CD4-positive, alpha-beta T cell treated with Interleukin-6 at 100 ng/mL for 8 hours (primary cell): ENCODE data around the gene SRP14.
"Not testable (repeated sequence)": the region's sequence is repeated elsewhere in the genome, so short reads cannot be mapped to it uniquely, and the experiment has no call there.

ENCODE experiments used
- DNase-seq: peaks from one replicate; pipeline ENCODE4 v3.0.0-alpha.2; 2020; ENCODE audit warnings: mixed read lengths, low spot score

Gene SRP14, protein sequence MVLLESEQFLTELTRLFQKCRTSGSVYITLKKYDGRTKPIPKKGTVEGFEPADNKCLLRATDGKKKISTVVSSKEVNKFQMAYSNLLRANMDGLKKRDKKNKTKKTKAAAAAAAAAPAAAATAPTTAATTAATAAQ

DNA sequence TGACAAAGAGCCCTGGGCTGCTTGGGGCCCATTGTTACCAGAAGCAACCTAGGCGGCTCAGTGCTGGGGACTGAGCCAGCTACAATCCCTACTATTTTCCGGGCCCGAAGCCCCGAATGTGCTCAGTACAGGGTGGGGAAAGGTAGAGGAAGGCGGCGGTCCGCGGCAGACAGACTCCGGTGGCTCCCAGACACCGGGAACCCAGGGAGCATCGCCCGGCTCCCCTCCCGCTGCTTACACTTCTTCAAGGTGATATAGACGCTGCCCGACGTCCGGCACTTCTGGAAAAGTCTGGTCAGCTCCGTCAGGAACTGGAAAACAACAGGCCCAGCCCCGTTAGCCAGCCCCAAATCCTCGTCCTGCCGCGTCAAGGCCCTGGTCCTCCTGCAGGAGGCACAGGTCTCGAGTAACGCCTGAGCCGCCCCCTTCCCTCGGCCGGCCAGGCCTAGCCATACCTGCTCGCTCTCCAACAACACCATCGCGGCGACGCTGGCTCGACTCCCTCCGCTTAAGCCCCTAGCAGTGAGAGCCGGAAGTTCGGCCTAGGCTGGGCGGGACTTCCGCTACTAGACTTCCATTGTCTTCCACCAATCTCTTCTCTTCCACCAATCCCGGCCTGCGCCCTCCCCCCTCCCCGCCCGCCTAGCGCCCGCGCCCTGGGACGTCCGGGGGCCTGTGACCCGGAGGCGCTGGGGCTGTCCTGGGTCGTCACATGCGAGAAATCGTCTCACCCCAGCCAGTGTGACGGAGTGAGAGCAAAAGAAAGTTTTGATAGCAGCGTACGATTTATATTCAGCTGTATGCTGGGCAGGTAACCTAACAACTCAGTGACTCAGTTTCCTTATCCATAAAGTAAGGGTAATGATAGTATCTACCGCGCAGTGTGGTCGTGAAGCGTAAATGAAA is at the start of gene SRP14:
Gene SRP14 (minus strand): TSS at position 544 of the 906 bp plus-strand sequence. CDS start 65 bp downstream, at position 479.
- DNase-seq: peak; percentile 93

DNA sequence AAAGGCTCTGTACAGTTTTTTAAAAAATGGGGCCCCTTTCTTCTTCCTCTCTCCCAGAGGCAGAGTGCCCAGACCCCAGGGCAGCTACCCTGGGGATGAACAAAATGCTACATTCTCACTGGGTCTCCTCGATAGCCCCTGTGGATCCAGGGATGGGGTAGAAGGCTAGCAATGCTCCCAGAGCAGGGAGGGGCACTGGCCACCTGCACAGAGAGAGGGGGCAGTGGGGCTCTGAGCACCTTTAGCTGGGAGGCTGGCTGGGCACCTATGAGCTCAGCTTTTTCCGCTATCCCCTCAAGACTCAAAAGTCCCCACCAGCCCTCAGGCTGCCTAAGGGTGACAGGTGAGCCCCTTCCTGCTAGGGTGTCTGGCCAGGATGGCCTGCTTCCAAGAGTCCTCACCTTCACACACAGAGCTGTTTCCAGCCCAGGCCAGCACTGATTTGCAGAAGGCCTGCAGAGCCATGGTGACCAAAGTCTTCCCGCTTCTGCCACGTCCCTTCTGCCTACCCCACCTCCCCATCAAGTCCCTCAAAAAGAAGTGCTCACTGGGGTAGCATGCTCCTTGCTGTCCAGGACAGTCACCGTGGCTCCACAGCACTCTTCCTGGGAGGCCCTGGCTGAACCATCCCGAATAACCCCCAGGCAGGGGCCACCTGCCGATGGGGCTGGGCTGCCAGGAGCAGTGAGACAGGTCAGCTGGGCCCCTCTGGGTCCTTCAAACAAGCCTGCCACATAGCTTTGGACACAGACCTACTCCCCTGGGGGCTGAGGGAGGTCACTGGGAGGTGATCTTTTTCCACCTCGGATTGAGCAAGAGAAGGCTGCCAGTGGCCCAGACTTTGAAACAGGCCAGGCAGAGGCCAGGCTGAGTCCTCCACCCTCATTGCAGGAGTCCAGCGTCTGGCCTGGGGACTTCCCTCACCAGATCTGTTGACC is 49.3 kb upstream of the SRP14 start:
- no peak for DNase-seq

DNA sequence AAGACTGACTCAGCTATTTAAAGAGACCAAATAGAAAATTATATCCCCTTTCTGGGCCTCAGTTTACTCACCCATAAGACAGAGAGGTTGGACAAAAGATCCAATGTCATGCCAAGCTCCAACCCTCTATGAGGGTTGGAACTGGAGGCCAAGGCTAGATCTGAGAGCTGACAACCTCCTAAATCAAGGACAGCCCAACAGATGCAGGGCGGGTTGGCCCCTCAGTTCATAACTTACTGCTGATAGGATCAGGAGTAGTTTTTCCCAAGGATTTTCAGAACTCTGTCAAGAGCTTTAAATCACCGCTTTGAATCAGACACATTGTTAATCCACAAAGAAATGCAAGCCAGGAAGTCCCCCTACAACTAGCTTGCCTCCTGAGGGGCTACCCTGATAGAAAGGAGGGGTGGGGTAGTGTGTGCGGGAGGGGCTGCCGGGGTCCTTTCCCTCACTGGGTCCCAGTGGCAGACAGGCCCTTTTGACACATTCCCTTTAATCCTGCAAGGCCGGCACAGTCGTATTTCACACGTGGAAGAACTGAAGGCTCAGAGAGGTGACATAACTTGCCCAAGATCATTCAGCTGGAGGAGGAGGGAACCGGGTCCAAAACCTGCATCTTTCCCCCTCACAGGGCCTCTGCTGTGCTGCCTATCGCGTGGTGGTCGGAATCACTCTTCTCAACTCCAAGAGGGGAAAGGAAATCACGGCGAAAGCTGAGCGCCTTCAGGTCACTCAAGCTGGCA is 48.3 kb upstream of the SRP14 start:
- no peak for DNase-seq

DNA sequence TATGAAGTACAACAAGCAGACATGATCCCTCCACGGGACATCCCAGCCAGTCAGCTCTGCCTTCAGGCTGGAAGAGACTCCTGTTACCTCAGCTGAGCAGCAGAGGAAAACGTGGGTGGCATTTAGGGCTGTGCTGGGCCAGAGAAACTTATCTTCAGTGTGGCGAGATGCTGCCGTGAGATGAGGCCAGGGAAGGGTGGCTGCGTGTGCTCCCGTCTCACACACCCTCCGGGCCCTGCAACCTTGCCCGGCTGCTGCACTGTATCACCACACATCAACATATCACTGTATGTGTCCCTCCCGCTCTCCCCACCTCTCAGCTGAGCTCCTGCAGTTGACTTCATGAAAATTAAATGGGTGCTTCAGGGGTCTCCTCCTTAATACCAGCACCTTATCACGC is 46.3 kb upstream of the SRP14 start:
- DNase-seq: no peak

DNA sequence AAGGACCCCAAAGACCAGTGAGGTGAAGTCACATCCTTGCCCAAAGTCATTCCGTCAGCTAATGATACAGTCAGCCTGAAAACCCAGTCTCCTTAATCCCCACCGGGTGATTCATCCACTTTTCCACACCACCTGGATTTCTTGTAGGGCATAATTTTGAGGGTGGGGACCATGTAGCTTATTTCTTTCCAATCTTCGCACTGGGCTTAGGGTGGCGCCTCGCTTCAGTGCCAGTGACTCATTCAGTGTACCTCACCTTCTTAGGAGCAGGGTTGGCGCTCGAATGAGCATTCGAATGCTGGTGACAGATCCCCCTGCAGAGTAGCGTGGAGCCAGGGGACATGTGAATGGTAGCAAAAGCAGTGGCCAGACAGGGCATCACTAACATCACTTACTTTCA is 45.7 kb upstream of the SRP14 start:
- DNase-seq: no peak

DNA sequence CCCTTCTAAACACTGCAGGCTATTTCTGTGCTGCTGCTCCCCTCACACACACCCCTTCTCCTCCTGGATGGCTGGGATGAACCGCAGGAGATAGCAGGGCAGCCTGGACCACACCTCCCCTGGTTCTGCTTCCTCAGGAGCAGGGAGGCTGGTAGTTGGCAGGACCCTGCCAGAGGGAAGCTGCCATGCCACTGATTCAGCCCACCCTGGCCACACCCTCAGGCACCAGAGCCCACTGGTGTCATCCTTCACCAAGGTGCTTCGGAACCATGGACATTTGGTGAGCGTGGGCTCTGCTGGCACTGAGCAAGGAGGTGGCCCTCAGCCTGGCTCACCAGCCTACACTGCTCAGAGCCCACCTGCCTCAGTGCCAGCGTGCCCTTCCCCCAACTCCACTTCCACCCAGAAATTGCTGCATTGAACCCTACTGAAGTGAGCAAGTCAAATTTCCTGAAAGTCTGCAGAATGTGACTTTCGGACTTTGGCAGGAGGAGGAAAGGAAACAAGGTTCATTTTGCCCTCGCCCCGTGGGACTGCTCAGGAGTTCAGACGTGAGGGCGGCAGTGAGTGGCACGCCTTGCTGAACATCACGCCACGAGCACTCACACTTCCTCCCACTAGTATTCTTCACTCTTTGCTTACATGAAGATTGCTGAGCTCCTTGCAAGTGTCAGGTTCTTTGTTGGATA is 43.4 kb upstream of the SRP14 start:
- DNase-seq: no peak

DNA sequence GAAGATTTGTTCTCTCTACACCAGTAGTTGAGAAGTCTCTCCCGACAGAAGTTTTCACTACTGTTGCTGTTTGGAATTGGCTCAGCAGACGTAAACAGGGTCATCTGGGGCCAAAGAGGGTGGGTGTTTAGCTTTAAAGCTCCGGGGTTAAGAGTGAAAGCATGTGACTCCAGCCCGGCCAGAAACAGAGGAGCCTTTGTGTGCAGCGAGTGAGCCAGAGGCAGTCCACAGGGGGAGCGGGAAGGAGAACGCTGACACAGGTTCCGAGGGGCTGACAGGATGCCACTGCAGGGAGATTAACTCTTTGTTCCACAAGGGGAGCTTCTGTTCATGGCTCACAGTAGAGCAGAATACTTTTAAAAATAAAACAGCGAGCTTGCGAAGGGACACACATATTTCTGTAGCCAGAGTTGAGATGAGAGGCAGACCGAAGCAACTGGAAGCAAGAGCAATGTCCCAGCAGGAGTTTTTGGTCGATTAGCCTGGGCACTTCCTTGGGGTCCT is 42.8 kb upstream of the SRP14 start:
- no peak for DNase-seq

DNA sequence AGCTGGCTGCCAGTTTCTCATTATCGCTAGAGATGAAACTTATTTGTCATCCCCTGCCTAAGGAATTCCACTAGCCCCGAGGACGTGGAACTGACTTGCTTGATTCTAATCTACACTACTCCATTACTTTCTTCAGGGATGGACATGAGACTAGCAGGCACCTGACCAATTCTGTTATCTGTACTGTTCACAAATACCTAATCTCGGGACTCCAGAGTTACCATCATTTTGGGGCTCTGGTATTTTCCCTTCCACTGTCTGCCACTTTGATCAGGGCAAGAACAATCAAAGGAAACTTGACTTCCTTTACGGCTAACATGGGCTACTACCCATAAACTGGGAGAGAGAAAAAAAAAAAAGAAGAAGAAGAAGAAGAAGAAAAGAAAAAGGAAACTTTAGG is 41.9 kb upstream of the SRP14 start:
- no peak for DNase-seq

DNA sequence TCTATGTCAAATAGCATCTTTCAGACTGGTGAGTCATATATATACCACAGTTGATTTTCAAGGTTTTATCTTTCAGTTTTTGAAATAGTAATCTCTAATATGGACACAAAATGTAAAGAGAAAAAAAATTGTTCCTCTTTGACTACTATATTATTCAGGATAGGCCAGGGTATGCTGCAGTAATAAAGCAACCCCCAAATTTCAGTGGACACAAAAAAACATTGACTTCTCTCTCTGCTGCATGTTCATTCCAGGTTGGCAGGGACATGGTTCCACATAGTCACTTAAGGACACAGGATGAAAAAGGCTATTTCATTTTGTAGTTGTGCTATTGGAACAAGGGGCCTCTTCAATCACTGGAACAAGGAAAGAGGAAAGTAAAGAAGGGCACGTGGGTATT is 41.1 kb upstream of the SRP14 start:
- no peak for DNase-seq

DNA sequence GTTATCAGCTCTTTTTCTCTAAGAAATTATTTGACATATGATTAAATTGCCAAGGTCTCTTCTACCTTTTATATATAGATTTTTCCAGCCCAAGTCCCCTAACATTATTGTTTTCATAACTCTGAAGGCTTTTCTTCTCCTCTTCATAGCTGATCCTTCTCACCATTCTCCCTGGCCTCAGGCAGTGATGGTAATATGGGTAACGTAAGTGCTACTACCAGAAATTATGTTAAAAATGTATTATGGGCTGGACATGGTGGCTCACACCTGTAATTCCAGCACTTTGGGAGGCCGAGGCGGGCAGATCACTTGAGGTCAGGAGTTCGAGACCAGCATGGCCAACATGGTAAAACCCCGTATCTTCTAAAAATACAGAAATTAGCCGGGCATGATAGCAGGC is 40.5 kb upstream of the SRP14 start:
- no peak for DNase-seq

DNA sequence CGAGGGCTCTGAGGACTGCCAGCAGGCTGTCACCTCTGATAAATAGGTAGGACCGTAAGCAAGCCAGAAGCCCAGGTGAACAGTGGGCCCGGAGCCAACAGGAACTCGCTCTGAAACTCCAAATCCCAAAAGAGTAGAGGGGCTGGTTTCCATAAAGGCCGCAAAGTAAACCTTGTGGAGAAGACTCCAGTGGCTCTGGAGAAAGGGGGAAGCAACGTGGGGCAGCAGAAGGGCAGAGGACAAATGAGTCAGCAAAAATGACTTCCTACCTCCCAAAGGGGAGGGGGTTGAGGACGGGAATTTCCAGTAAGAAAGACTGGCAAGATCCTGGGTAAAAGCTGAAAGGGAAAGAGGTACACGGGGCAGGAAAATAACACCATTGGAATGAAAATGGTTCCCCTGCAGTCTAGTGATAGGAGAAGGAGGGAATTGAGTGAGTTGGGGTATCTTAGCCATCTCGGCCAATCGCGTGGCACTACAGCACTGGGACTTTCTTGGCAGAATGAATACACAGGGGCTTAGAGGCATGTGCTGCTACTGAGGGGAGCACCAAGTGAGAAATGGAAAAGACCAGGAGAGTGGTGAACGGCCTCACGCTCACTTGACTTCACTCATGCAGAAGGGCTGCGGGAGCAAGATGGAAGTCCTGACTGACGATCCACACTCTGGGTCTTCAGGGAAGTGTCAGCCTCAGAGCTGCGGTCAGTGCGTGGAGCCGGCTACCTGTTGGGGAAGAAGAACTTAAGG is 36.5 kb upstream of the SRP14 start:
- DNase-seq: no peak

DNA sequence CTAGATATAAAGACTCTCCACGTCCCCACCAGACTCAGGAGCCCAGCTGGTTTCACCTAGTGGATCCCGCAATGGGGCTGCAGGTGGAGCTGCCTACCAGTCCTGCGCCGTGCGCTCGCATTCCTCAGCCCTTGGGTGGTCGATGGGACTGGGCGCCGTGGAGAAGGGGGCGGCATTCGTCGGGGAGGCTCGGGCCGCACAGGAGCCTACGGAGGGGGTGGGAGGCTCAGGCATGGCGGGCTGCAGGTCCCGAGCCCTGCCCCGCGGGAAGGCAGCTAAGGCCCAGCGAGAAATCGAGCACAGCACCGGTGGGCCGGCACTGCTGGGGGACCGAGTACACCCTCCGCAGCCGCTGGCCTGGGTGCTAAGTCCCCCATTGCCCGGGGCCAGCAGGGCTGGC is 35.7 kb upstream of the SRP14 start:
- not testable (repeated sequence) for DNase-seq

DNA sequence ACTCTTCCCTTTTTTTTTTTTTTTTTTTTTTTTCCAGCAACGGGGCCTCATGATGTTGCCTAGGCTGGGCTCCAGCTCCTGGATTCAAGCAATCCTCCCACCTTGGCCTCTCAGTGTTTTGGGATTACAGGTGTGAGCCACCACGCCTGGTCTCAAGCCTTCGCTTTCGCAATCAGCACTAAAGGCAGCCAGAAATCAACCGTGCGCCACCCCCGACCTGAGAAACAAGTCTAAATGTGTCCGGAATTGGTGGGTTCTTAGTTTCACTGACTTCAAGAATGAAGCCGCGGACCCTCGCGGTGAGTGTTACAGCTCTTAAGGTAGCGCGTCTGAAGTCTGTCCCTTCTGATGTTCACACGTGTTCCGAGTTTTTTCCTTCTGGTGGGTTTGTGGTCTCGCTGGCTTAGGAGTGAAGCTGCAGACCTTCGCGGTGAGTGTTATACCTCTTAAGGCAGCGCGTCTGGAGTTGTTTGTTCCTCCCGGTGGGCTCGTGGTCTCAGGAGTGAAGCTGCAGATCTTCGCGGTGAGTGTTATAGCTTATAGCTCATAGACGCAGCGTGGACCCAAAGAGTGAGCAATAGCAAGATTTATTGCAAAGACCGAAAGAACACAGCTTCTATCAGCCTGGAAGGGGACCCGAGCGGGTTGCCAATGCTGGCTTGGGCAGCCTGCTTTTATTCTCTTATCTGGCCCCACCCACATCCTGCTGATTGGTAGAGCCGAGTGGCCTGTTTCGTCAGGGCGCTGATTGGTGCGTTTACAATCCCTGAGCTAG is 34.9 kb upstream of the SRP14 start:
- not testable (repeated sequence) for DNase-seq

DNA sequence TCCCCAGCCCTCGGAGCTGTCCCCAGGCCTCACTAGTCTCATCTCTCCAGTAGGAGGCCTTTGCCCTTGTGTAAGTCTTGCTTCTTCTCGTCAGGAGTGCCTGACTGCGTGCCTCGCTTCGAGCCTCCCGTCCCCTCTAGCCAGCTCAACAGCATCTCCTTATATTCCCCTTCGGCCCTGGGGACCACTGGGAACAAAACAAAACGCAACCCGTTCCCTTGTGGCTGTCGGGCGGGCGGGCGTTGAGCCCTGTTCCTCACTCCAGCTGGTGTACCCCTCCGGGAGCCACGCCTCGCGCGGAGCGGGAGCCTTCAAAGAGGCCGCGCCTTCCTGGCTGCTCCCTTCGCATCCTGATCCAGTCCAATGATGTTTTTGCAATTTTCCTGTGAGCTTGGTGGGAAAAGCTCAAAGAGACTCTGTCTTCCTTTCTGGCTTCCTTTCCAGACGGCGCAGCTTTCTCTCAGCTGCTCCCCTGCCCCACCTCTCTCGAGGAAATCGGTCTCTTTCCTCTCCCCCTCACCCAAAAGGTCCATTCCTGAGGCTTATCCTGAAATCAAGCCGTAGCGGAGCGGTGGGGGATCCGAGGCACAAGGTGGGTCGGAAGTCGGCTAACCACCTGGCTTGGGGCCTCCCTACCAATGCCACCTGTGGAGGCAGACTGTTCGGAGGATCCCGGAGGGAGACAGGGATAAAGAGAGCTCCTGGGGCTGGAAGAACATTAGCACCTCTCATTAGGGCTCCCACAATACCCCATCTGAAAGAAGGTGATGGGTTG is 33.4 kb upstream of the SRP14 start:
- DNase-seq: no peak

DNA sequence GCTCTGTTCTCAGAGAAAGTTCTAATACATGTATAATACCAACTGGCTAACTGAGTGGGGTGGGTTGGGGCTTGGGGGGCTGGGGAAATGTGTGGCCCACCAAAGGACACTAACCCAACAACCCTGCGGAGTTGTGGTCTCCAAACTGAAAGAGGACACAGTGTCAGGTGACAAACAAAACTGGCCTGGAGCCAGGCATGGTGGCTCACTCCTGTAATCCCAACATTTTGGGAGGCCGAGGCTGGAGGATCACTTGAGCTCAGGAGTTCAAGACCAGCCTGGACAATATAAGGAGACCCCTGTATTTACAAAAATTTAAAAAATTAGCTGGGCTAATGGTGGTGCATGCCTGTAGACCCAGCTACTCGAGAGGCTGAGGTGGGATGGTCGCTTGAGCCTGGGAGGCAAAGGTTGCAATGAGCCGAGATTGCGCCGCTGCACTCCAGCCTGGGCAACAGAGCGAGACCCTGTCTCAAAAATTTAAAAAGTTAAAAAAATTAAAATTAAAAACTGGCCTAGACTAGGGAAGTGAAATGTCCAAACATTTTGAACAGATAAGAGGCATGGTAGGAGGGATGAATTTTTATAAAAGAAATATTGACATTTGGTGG is 31.7 kb upstream of the SRP14 start:
- DNase-seq: no peak

DNA sequence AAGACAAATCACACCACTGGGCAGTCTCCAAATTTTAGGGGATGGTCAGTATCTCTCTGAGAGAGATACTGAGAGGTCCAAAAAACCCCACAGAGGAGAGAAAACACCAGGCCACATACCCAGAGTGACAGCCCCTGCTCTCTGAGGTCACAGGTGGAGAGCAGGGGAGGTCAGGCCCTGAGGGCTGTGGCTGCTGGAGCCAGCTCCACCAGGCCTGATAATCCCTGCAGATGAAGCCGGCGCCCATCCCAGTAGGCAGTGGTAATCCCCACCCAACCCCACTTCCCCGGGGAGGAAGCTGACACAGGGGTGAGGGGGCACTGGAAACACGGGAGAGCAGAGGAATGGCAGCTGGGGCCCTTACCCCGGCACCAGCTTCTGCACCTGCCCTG is 31.2 kb upstream of the SRP14 start:
- no peak for DNase-seq

DNA sequence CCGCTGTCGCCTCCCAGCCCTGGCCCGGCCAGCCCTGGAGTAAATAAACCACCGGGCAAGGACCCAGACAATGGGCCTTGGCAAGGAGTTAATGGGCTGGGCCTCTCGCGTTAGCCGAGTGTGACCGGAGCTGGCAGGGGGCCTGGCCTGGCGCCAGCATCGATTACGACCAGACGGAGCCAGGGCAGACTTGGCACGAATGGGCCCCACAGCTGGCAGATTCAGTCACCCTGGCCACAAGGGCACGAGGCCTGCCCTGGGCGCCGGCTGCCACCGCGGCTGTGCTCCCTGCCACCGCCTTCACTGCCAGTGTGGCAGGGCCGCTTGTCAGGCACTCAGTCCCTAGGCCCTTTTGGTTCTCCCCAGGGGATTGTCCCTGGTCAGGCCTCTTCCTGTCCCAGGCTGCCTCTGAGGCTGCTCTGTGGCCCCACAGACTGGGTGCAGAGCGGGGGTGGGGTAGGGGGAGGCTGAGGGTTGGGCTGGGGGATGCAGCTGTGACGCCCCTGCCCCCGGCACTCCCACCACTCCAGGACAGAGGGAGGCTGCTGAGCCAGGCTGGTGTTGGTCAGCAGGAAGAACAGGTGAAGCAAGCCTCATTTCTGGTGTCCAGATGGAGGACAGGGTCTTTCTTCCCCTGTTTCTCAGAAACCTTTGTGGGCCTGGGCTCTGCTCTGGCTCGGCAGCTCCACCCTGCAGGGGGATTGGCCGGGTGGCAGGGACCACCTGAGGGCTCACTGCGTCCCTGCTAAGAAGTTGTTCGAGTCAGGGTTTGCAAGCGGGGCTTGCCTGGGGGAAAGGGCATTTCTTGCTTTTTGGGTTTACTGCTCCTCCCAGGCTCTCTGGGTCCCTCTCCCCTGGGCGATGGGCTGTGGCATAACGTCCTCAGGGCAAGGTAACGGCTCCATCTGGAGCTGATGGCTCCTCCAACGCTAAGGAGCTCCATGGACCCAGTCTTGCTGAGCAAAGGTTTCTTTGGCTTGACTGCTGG is 30.5 kb upstream of the SRP14 start:
- no peak for DNase-seq
